Endothelial cell of umbilical vein (primary cell): Measurements from ENCODE around the gene DNAJB1. TPM values are rescaled to one million over a fixed set of nuclear protein-coding genes. Genes with fewer than 3 reads are reported as not detected.
"Not testable (repeated sequence)": the region's sequence is repeated elsewhere in the genome, so short reads cannot be mapped to it uniquely, and the experiment has no call there.

Source experiments
- BruUV-seq: library from RNA; stranded (reverse); fragments of 400-500 nt; replicated peaks from 2 replicates; lab custom pipeline; 2021; lab: Mats Ljungman, UMichigan
- CTCF ChIA-PET: fragments of 300-600, 350-600 bp; sonication (Branson Sonifier 250); formaldehyde crosslinking; loops from one replicate; lab custom pipeline; 2021; ENCODE audit warnings: antibody characterized with exemption, inconsistent platforms; lab: Charles Lee
- POLR2A ChIA-PET: fragments of 300-600, 350-600 bp; sonication (Branson Sonifier 250); formaldehyde crosslinking; loops from one replicate; lab custom pipeline; 2021; ENCODE audit warnings: antibody characterized with exemption, inconsistent platforms; lab: Charles Lee
- DNase-seq: peaks from one replicate; pipeline ENCODE4 v3.0.0-alpha.2; 2011; ENCODE audit warnings: low read depth, low spot score
- FAIRE-seq: peaks from 2 replicates; lab custom pipeline; 2011; peaks lifted over from hg19 to GRCh38; lab: Jason Lieb, UNC
- H2AFZ ChIP-seq: 2 replicates; pipeline ENCODE4 v1.6.0; 2012; ENCODE audit warnings: low read depth, low read length, control low read depth, inconsistent platforms
- H3K27ac ChIP-seq: 2 replicates; pipeline ENCODE4 v1.5.1; 2011; ENCODE audit warnings: low read depth, mild to moderate bottlenecking, control low read depth, low read length, moderate library complexity; ENCODE audit not compliant: insufficient read depth
- H3K27me3 ChIP-seq, 2 experiments: 2 replicates each; pipeline versions ENCODE4 v1.6.0 to v1.6.1; 2011; ENCODE audit warnings: low read length in 2 of 2, mixed read lengths in 1 of 2; ENCODE audit not compliant: control insufficient read depth in 2 of 2, insufficient read depth in 2 of 2
- H3K36me3 ChIP-seq, 2 experiments: 2 replicates in 1 of 2; 3 replicates in 1 of 2; pipeline ENCODE4 v1.5.1; 2011; ENCODE audit warnings: low read length in 2 of 2, mild to moderate bottlenecking in 1 of 2, moderate library complexity in 1 of 2; ENCODE audit not compliant: control insufficient read depth in 2 of 2, insufficient read depth in 2 of 2; ENCODE audit errors: extremely low read depth in 1 of 2
- H3K4me1 ChIP-seq: 3 replicates; pipeline ENCODE4 v1.5.1; 2011; ENCODE audit warnings: mild to moderate bottlenecking, low read length; ENCODE audit not compliant: control insufficient read depth, insufficient read depth; ENCODE audit errors: extremely low read depth
- H3K4me2 ChIP-seq: 2 replicates; pipeline ENCODE4 v1.6.1; 2011; ENCODE audit warnings: low read length, control low read depth, mixed read lengths; ENCODE audit not compliant: insufficient read depth
- H3K4me3 ChIP-seq, 3 experiments: fragments of 200-600 bp in 1 of 3; sonication (generic), shearing (Covaris generic) in 1 of 3; replicated peaks in 1 of 3; 2 replicates each; pipeline ENCODE4 v1.5.1; 2011 to 2016; ENCODE audit warnings: control low read depth in 3 of 3, low read length in 3 of 3, mild to moderate bottlenecking in 2 of 3, inconsistent platforms in 1 of 3, low read depth in 1 of 3, moderate library complexity in 1 of 3; ENCODE audit not compliant: insufficient read depth in 1 of 3
- H3K79me2 ChIP-seq: 2 replicates; pipeline ENCODE4 v1.6.0; 2012; ENCODE audit warnings: low read length, inconsistent platforms; ENCODE audit not compliant: control insufficient read depth, insufficient read depth
- H3K9ac ChIP-seq: replicated peaks from 2 replicates; pipeline ENCODE3; 2011; ENCODE audit warnings: low read length, control low read depth; ENCODE audit not compliant: insufficient read depth; ENCODE audit errors: extremely low read depth
- H3K9me1 ChIP-seq: replicated peaks from 3 replicates; pipeline ENCODE4 v1.6.0; 2011; ENCODE audit warnings: mild to moderate bottlenecking, low read length; ENCODE audit not compliant: control insufficient read depth, insufficient read depth; ENCODE audit errors: extremely low read depth
- H3K9me3 ChIP-seq: replicated peaks from 2 replicates; pipeline ENCODE4 v1.5.1; 2012; ENCODE audit warnings: low read length, inconsistent platforms; ENCODE audit not compliant: control insufficient read depth, insufficient read depth
- H4K20me1 ChIP-seq: replicated peaks from 2 replicates; pipeline ENCODE3; 2011; ENCODE audit warnings: mild to moderate bottlenecking, low read length; ENCODE audit not compliant: control insufficient read depth, insufficient read depth; ENCODE audit errors: extremely low read depth
- FOS ChIP-seq: IDR thresholded peaks from 2 replicates; pipeline ENCODE4 v1.6.1; 2011; ENCODE audit warnings: mild to moderate bottlenecking, low read length, moderate library complexity, borderline replicate concordance; ENCODE audit not compliant: insufficient read depth
- JUN ChIP-seq: IDR thresholded peaks from 2 replicates; pipeline ENCODE4 v1.6.1; 2011; ENCODE audit warnings: borderline replicate concordance, low read depth; ENCODE audit not compliant: insufficient read length, insufficient read depth
- dilution Hi-C: fragments of 300-500 bp; cut with MboI; formaldehyde crosslinking; loops from one replicate; pipeline ENCODE4 v1.15.0; 2019; ENCODE audit warnings: low sequenced_read_pairs; ENCODE audit not compliant: extremely low pct_ligation_motif_present
- intact Hi-C: fragments of 100-400 bp; cut with micrococcal nuclease; formaldehyde crosslinking; loops from one replicate; pipeline ENCODE4 v1.10.0; 2022
- polyA plus RNA-seq, 4 experiments: library from polyadenylated mRNA; depleted of rRNA in 3 of 4; stranded (reverse) in 3 of 4; unstranded in 1 of 4; fragments of >200 nt; gene quantifications; 2 replicates each; pipeline versions ENCODE4 v1.2.1 to v1.2.3, GENCODE V29; 2011 to 2012; ENCODE audit warnings: missing spikeins in 1 of 4
- total RNA-seq: library from RNA; stranded (reverse); gene quantifications from 2 replicates; pipeline ENCODE4 v1.2.3, GENCODE V29; 2021
- TF ChIP-seq, protein P1 (sequence below), 2 donors: IDR thresholded peaks; 1 replicate in 1 of 2; 2 replicates in 1 of 2; pipeline ENCODE4 v1.5.1; 2011; ENCODE audit warnings: low read length in 2 of 2, mild to moderate bottlenecking in 2 of 2, moderate library complexity in 2 of 2, control low read depth in 1 of 2, inconsistent platforms in 1 of 2, low read depth in 1 of 2; ENCODE audit not compliant: insufficient read depth in 1 of 2; ENCODE audit errors: extremely low read depth in 1 of 2
- TF ChIP-seq, protein P2 (sequence below): IDR thresholded peaks from 2 replicates; pipeline ENCODE4 v1.6.1; 2011; ENCODE audit not compliant: insufficient read depth, insufficient read length

DNAJB1 gene
- total and polyA plus RNA-seq, 2 donors (not counting 3 experiments of a cell fraction or from before 2014, with no cell fraction given): 58.6 to 59.8 TPM

DNA sequence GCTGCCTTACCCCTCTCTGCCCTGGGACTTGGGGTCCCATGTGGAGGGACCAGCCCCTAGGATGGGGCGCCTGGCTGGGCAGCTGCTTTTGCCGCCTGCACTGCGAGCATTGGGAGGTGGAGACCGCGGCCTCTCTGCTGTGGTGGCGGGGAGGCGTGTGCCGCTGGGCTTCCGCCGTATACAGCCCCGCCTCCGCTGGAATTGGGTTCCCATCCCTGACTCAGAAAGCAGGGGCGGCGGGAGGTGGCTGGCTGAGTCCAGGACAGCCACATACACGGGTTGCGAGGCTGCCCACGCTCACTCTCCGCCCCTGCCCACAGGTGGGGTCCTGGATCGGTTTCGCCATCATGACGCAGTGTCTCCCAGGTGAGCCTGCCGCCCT, 47.1 kb upstream of the DNAJB1 start:
- no peaks in the 10 kb centered on the region for H3K9me3 ChIP-seq
- no peak overlapping the region for H3K27ac ChIP-seq
- no peaks in the 10 kb centered on the region for H4K20me1 ChIP-seq
- ChIA-PET POLR2A (no interaction called here), CTCF (no interaction called here)
- dilution Hi-C loops: no loop called here
- H3K4me2 ChIP-seq: no peak overlapping the region
- H2AFZ ChIP-seq: no peak overlapping the region
- TF ChIP-seq FOS: no peak
- TF ChIP-seq JUN: no peak
- TF ChIP-seq, protein P1, sequence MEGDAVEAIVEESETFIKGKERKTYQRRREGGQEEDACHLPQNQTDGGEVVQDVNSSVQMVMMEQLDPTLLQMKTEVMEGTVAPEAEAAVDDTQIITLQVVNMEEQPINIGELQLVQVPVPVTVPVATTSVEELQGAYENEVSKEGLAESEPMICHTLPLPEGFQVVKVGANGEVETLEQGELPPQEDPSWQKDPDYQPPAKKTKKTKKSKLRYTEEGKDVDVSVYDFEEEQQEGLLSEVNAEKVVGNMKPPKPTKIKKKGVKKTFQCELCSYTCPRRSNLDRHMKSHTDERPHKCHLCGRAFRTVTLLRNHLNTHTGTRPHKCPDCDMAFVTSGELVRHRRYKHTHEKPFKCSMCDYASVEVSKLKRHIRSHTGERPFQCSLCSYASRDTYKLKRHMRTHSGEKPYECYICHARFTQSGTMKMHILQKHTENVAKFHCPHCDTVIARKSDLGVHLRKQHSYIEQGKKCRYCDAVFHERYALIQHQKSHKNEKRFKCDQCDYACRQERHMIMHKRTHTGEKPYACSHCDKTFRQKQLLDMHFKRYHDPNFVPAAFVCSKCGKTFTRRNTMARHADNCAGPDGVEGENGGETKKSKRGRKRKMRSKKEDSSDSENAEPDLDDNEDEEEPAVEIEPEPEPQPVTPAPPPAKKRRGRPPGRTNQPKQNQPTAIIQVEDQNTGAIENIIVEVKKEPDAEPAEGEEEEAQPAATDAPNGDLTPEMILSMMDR (IDR thresholded peaks at IDR 0.05; ENCODE audit: extremely low read depth in 1 of 2, insufficient read depth in 1 of 2, low read depth in 1 of 2, low read length in 2 of 2): no peak
- TF ChIP-seq, protein P2, sequence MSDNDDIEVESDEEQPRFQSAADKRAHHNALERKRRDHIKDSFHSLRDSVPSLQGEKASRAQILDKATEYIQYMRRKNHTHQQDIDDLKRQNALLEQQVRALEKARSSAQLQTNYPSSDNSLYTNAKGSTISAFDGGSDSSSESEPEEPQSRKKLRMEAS: no peak
- DNase-seq (no peak), FAIRE-seq (no peak)
- no peak overlapping the region for H3K4me3 ChIP-seq
- peaks cover 11% of the 10 kb centered on the region for H3K79me2 ChIP-seq
- H3K36me3 ChIP-seq: peaks cover 0 to 11% of the 10 kb centered on the region in 2 experiments
- intact Hi-C loops: no loop called here
- BruUV-seq: no TSS peak
- peaks cover 4% of the 10 kb centered on the region for H3K4me1 ChIP-seq
- no peaks in the 10 kb centered on the region for H3K27me3 ChIP-seq
- no peaks in the 10 kb centered on the region for H3K9me1 ChIP-seq
- no peak overlapping the region for H3K9ac ChIP-seq

DNA sequence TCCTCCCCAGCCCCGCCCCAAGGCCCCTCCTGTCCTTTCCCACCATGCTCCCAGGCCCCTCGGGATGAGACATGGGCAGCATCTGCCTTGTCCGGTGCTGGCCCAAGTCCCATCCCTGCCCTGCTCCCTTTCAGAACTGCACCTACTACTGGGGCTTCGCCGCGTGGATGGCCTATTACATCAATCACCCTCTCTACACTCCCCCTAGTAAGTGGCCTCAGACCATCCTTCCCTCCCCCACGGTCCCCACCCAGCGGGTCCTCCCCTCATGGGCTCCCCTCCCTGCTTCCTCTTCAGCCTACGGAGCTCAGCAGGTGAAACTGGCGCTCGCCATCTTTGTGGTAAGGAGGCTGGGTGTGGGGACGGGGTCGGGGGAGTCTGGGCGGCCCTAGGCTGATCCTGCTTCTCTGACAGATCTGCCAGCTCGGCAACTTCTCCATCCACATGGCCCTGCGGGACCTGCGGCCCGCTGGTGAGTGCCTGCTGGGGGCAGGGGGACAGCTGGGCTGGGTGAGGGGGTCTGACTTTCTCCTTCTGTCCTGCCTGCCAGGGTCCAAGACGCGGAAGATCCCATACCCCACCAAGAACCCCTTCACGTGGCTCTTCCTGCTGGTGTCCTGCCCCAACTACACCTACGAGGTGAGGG, 46.6 kb upstream of the DNAJB1 start:
- H3K4me1 ChIP-seq, H3K9ac ChIP-seq, H3K4me3 ChIP-seq, POLR2A ChIA-PET, H3K9me1 ChIP-seq, FAIRE-seq, dilution Hi-C loops, H3K27ac ChIP-seq, H3K27me3 ChIP-seq, CTCF ChIA-PET, intact Hi-C loops, DNase-seq, H4K20me1 ChIP-seq, H3K9me3 ChIP-seq, H3K4me2 ChIP-seq, BruUV-seq, H2AFZ ChIP-seq: not testable (repeated sequence)
- Histone ChIP-seq H3K36me3 (peaks cover 0 to 11% of the 10 kb centered on the region in 2 experiments), H3K79me2 (peaks cover 11% of the 10 kb centered on the region)
